Epithelial cell of esophagus (primary cell): ENCODE results near the gene TNS3.

Source experiments
- DNase-seq: peaks from one replicate; pipeline ENCODE4 v3.0.0; 2010; ENCODE audit warnings: low read depth
- H3K4me3 ChIP-seq: 2 replicates; pipeline ENCODE4 v1.5.1; 2011; ENCODE audit warnings: mild to moderate bottlenecking, low read length, control low read depth
- CTCF ChIP-seq: IDR thresholded peaks from 2 replicates; pipeline ENCODE4 v1.5.1; 2011; ENCODE audit warnings: low read depth, mild to moderate bottlenecking, low read length, control low read depth, inconsistent platforms; ENCODE audit not compliant: insufficient read depth; ENCODE audit errors: missing control alignments

Gene TNS3

GRCh38 chr7:47351233-47352154, 230.4 kb downstream of the TNS3 start:
- no peak for DNase-seq

GRCh38 chr7:47350425-47350824, 231.5 kb downstream of the TNS3 start:
- no peak overlapping the region for H3K4me3 ChIP-seq
- DNase-seq, result no peak
- TF ChIP-seq CTCF, result no peak

More at GRCh38 chr7:47351233-47352154, 230.4 kb downstream of the TNS3 start:
- TF ChIP-seq CTCF, result no peak
- H3K4me3 ChIP-seq, result no peak overlapping the region

DNA sequence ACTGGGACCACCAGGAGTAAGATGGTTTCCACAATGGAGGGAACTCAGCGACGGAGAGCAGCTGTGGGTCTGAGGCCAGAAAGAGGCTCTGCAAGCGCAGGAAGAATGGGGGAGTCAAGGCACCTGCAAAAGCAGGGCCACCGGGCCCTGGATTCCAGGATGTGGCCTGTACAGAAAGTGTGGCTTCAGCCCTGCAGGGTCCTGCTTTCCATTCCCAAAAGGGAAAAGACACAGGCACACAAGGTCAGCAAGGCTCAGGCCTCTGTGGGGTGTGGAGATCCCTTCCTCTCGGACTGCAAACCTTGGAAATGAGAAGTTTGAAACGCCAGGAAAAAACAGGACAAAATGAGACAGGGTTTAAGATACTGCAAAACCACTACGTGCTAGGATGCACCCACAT, 232.5 kb downstream of the TNS3 start:
- DNase-seq, result no peak
- TF ChIP-seq CTCF, result no peak
- no peak overlapping the region for H3K4me3 ChIP-seq

- no peak for TF ChIP-seq CTCF
- no peak overlapping the region for H3K4me3 ChIP-seq
- DNase-seq, result no peak
Observed at GRCh38 chr7:47347816-47348385, 234.0 kb downstream of the TNS3 start.

- TF ChIP-seq CTCF, result no peak
- H3K4me3 ChIP-seq, result no peak overlapping the region
- DNase-seq, result no peak
Observed at GRCh38 chr7:47347346-47347745, 234.6 kb downstream of the TNS3 start.

- no peak overlapping the region for H3K4me3 ChIP-seq
- no peak for TF ChIP-seq CTCF
- no peak for DNase-seq
Observed at GRCh38 chr7:47346377-47346914, 235.5 kb downstream of the TNS3 start.
